NCI-H446 (cell line): ENCODE data around the gene PDPR.
"Not testable (repeated sequence)": the region's sequence is repeated elsewhere in the genome, so short reads cannot be mapped to it uniquely, and the experiment has no call there.

Experiments
- DNase-seq, 2 experiments: peaks; one replicate each; lab custom pipeline; 2025; lab: John Stamatoyannopoulos, UW

Gene PDPR

DNA sequence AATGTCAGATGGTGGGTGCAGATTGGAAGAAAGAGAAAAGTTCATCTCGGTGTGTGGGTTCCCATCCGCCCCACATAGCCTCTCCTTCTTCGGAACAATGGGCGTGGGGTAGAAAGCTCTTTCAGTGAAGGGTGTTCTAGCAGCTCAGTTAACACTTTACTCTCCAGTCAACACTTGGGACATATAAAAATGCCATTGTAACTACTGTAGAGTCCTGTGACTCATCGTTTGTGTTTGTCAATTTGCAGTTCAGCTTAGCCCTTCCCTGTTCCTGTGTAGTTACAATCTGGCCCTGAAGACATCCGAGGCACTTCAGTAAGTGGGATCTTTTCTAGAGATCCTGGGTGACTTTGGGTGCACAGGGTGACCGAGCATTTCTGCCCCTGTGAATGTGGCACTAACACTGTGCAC is 47.9 kb downstream of the PDPR start:
- no peak for DNase-seq

DNA sequence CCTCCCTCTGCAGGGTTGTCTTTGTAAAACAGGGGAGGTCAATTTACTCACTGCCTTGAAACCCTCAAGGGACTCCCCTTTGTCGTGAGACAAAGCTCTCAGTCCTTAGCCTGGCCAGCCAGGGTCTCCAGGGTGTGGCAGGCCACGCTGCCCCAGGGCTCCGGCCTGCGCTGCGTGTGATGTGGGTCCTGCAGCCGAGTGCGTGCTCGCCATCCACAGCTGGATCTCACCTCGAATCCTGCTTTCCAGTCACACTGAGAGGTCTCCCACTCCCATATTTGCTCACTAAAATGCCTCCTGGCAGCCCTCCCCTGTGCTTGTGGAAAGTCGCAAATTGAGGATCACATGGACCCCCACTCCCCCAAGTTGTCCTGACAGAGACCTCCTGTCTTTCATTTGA is 49.5 kb downstream of the PDPR start:
- no peak for DNase-seq

DNA sequence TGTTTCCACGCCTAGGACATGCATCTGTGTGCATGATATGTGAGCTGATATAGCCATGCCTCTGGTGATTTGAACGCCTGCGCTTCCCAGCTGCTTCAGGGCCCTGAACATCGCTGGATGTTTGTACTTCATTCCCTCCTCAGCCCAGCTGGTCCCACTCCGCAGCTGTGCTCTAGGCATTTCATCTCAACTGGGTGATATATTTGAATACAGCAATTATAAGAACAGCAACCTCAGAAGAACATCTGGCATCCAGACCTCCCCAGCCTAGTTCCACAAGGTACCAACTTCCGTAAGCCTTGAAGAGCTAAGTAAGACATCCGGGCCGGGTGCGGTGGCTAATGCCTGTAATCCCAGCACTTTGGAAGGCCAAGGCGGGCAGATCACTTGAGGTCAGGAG is 52.6 kb downstream of the PDPR start:
- not testable (repeated sequence) for DNase-seq

DNA sequence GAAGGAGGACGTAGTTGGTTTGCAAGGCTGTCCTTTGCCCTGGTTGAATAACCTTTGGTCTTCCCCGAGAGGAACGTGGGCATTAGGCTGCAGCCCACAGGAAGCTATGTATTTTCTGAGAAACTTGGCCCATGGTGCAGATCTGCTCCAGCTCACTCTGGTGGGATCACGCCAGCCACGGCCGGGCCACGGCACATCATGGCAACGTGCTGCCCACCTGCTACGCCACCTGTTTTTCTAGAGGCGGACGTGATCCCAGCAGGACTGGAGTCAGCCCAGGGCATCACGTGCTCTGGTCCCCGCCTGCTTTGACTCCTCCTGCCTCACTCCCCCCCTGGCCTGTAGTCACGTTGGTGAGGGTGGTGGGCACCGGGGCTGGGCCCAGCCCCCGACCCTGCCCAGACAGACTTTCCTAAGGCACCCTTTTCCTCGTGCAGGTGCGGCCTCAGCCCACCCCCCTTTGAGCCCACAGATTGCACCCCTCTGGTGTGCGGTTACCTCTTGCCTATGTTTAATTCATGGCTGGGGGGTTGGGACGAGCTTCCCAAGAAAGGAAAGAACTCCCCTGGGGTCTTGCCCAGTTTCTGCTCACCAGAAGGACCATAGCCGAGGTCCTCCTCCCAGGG is 59.2 kb downstream of the PDPR start, which contains the start of gene CLEC18C:
Gene CLEC18C (plus strand): TSS at position 576 of the 626 bp plus-strand sequence. CDS start 492 bp downstream, outside the sequence.
- not testable (repeated sequence) for DNase-seq

DNA sequence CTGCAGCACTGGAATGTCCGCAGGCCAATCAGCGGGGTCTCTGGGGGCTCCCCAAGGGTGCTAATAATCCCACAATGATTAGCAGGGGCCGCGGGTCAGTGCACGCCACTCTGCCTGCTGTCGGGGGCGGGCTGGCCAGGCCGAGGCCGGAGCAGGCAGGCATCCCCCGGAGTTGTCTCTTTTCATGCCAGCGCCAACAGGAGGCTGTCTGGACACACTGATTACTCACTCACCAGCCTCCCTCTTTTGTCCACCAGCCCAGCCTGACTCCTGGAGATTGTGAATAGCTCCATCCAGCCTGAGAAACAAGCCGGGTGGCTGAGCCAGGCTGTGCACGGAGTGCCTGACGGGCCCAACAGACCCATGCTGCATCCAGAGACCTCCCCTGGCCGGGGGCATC is 59.8 kb downstream of the PDPR start:
- not testable (repeated sequence) for DNase-seq

DNA sequence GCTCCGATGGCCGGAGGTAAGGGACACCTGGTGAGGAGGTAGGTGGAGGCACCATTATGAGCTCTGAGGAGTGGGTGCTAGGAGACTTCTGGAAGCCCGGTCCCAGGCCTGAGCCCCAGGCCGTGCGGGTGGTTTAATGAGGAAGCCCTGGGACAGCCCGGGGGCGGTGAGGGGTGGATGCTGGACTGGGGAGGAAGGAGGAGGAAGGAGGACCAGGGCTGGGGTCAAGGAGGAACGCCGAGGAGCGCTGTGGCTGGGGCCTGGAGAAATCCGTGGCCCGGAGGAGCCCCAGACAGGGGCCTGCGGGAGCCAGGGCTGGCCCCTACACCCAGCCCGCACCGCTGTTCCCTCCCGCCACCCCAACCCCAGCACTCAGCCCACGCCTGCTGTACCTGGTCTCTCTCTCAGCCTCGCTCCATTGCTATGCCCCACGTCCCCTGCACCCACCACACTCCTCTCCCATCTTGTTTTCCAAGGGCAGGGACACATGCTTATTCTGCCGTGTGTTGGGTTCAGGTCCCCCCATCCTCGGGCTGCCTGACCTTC is 60.3 kb downstream of the PDPR start:
- DNase-seq, result not testable (repeated sequence)

DNA sequence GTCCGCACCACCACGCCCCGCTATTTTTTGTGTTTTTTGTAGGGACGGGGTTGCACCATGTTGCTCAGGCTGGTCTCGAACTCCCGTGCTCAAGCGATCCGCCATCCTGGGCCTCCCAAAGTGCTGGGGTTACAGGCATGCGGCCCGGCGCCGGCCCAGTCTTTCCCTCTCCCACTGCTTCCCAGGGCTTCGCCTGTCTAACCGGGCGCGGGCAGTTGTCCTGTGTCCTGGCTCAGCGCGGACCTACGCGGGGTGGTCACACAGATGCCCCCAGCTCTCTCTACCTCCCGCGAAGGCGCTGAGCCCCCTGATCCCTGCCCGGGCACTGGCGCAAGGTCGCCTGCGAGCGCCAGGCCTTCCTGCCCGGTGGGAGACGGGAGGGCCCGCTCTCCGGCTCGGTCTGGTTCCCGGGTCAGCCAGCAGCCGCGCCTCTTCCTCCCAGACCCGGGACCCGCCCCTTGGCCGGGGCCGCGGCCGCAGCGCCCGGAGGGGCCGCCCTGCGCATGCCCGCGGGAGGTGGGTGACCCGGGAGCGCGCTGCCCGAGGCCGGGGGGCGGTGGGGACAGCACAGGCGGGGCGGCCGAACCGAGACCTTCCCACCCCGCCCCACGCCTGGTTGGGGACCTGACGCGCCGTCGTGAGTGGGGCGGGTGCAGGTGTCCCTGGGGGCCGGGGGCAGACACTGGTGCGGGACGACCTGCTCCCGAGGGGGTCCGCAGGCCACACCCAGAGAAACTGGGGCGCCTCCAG is 73.9 kb downstream of the PDPR start:
- not testable (repeated sequence) for DNase-seq

DNA sequence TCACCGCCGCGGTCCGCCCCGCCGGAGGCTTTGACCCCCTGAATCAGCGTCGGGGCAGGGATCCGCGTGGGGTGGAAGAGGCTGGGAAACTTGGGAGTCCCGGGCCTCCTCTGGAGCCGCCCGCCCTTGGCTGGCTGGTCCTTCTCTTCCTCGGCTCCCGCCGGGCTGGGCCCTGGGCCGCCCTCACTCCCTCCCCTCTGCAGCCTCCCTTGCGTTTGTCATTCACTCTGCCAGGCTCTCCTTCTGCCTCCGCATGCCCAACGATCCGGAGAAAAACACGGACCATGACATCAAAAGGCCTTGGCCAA is 74.4 kb downstream of the PDPR start:
- not testable (repeated sequence) for DNase-seq

DNA sequence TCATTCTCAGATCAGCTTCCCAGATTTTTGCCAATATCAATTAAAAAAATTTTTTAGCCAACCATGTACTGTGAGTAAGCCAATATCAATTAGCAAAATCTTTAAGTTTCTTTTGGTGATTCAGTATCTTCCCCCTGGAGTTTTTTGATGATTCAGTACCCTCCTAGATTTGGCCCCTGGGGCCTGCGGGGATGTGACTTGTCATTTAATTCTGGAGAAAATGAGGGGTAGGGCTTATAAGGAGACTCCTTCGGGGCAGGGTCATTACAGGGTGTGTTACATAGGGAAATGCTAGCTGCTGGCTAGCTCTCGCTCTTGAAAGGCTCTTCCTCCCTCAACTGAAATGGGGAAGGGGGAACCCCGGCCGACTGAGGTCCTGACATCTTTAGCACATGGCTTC is 76.4 kb downstream of the PDPR start:
- DNase-seq, result not testable (repeated sequence)

DNA sequence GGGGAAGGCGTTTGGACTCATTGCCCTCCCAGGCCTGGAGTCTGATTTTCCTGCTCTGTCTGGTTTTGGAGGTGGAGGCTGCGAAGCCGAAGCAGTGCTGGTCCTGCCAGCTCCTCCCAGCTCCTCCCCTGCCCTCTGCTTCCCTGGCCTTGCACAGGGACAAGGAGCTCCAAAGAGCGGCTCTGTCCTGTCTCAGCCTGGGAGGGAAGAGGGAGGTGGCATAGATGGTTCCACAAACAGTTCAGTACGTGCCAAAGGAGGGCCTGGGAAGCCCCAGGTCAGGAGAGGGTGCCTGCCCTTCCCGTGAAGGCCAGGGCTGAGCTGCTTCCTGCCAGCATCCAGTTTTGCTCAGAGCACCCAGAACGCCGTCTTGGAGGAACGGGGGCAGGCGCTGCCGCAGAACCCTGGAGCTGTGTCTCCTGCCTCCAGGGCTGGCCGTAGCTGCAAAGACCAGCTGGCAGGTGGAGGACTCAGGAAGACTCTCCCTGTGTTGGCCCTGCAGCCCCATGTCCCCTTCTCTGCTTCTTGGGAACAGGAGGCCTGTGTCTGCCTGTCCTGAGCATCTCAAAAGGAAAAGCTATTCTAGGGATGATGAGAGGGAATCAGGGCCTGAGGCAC is 82.7 kb downstream of the PDPR start:
- DNase-seq, result not testable (repeated sequence)

DNA sequence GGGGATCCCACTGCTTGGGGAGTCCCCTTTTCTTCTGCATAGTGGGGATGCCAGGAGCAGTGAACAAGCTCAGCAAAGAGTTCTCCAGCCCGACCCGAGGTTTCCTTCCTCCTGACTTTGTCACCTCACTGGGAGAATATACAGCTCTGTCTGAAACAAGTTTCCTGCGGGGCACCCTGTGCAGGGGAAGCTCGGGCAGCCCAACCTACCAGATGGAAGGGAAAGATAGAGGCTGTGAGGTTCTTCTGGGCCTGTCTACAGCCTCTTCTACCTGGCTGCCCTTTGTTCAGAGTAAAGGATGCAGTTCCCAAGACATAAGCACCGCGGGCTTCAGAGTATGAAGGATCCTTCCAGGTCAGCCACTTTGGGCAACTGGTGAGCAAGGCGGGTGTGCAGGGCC is 83.5 kb downstream of the PDPR start:
- not testable (repeated sequence) for DNase-seq

DNA sequence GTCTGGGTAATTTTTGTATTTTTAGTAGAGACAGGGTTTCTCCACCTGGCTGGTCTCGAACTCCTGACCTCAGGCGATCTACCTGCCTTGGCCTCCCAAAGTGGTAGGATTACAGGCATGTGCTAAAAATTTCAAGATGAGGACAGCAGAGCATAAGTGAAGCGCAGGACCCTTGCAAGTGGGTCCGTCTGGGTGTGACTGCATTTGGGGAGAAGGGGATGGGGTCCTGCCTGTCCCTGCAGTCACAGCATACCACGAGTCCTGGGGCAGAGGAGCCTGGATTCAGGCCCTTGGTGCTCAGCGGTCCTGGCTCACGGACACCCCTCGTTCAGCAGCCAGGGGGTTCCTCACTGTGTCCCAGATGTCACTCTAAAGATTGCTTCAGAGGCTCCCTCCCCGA is 84.1 kb downstream of the PDPR start:
- not testable (repeated sequence) for DNase-seq

DNA sequence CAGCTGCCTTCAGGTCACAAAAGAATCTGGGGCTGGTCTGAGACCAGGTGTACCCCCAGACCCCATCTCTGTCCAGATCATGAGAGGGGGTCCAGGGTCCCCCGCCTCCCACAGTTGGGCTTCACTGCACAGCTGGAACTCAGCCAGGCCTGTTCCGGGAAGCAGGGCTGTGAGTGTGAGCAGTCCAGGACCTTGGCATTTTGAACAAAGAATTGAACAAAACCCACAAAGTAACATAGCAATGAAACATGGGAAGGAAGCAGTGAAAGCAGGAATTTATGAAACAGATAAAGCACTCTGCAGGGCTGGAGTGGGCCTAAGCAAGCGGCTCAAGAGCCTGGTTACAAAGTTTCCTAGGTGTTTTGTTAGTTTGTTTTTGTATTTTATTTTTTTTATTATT is 84.5 kb downstream of the PDPR start:
- DNase-seq, result not testable (repeated sequence)

DNA sequence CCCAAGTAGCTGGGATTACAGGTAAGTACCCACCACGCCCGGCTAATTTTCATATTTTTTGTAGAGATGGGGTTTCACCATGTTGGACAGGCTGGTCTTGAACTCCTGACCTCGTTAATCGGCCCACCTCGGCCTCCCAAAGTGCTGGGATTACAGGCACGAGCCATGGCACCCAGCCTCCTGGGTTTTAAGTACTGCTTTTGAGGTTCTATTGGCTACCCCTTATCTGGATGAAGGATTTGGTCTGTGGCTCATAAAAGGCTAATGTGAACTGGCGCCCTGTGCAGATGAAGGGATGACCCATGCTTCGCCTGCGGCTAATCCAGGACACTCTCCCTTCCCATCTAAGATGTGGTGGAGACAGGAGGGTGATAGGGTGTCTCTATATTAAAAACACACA is 85.0 kb downstream of the PDPR start:
- DNase-seq, result not testable (repeated sequence)

DNA sequence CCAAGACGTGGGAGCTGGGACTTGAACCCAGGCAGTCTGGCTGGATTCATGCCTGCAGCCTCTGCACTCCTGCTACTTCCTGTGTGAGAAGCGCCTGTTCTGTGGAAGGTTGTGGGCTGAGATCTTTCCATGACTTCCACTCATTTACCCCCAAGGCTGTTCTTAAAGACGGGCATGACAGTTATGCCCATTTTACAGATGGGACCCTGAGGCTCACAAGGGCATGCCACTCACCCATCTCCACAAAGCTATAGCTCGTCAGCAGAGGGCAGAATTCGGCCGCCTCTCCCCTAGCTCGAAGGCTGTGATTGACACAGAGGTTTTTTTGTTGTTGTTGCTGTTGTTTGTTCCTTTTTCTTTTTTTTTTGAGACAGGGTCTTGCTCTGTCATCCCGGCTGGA is 85.9 kb downstream of the PDPR start:
- not testable (repeated sequence) for DNase-seq

DNA sequence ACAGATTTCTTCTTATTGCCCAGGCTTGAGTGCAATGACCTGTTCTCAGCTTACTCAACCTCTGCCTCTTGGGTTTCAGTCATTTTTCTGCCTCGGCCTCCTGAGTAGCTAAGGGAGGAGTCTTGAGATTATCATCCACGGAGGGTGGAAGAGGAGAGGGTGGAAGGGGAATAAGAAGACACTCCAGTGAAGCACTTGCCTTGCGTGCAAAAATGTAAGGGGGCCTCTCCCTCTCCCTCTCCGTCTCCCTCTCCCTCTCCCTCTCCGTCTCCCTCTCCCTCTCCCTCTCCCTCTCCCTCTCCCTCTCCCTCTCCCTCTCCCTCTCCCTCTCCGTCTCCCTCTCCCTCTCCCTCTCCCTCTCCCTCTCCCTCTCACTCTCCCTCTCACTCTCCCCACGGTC is 89.4 kb downstream of the PDPR start:
- DNase-seq, result not testable (repeated sequence)

DNA sequence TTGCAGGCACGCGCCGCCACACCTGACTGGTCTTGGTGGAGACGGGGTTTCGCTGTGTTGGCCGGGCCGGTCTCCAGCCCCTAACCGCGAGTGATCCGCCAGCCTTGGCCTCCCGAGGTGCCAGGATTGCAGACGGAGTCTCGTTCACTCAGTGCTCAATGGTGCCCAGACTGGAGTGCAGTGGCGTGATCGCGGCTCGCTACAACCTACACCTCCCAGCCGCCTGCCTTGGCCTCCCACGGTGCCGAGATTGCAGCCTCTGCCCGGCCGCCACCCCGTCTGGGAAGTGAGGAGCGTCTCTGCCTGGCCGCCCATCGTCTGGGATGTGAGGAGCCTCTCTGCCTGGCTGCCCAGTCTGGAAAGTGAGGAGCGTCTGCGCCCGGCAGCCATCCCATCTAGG is 89.9 kb downstream of the PDPR start:
- DNase-seq, result not testable (repeated sequence)

DNA sequence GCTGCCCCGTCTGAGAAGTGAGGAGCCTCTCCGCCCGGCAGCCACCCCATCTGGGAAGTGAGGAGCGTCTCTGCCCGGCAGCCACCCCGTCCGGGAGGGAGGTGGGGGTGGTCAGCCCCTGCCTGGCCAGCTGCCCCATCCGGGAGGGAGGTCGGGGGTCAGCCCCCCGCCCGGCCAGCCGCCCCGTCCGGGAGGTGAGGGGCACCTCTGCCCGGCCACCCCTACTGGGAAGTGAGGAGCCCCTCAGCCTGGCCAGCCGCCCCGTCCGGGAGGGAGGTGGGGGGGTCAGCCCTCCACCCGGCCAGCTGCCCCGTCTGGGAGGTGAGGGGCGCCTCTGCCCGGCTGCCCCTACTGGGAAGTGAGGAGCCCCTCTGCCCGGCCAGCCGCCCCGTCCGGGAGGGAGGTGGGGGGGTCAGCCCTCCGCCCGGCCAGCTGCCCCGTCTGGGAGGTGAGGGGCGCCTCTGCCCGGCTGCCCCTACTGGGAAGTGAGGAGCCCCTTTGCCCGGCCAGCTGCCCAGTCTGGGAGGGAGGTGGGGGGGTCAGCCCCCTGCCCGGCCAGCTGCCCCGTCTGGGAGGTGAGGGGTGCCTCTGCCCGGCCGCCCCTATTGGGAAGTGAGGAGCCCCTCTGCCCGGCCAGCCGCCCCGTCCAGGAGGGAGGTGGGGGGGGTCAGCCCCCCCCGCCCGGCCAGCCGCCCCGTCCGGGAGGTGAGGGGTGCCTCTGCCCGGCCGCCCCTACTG is 90.7 kb downstream of the PDPR start:
- DNase-seq, result not testable (repeated sequence)

DNA sequence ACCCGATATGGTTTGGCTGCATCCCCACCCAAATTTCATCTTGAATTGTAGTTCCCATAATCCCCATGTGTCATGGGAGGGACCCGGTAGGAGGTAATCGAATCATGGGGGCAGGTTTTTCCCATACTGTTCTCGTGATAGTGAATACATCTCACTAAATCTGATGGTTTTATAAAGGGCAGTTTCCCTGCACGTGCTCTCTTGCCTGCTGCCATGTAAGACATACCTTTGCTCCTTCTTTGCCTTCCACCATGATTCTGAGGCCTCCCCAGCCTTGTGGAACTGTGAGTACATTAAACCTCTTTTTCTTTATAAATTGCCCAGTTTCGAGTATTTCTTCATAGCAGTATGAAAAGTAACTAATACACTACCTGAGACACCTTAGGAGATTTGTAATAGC is 92.2 kb downstream of the PDPR start:
- DNase-seq, result not testable (repeated sequence)
